ENCODE data around the gene STYXL1.

Gene STYXL1

DNA sequence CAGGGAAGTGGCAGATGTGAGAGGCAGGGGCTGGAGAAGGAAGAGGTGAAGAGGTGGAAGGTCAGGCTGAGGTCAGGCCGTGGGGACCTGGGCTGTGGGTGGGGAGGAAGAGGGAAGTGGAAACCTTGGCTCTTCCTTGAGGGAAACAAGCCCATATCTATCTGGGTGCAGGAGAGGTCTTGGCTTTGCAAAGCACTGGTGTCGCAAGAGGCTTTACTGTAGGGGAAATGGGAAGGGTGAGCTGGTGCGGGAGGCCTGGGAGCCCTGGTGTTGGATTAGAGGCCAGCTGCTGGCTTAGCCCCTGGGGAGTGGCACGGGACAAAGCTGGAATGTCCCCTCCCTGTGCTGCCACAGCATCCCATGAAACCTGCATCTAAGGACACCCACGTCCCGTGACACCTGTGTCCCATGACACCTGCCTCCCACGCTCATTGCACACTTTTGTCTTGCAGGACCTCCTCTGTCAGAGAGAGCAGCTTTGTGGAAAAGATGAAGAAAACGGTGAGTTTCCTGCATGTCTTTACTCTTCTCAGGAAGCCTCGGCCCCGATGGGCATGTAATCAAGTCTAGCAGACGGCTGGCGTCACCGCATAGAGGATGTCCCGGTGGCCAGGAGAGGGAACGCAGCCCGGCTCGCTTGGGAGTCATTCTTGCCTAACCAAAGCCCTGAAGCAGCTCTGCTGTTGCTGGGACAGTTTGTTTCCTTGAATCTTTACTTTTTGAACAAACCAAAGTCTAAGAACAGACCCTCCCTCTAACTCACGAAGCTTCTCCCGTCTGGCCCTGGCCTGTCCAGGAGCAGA lies 75.6 kb downstream of the STYXL1 start:
- DNase-seq = peak; percentile 23

DNA sequence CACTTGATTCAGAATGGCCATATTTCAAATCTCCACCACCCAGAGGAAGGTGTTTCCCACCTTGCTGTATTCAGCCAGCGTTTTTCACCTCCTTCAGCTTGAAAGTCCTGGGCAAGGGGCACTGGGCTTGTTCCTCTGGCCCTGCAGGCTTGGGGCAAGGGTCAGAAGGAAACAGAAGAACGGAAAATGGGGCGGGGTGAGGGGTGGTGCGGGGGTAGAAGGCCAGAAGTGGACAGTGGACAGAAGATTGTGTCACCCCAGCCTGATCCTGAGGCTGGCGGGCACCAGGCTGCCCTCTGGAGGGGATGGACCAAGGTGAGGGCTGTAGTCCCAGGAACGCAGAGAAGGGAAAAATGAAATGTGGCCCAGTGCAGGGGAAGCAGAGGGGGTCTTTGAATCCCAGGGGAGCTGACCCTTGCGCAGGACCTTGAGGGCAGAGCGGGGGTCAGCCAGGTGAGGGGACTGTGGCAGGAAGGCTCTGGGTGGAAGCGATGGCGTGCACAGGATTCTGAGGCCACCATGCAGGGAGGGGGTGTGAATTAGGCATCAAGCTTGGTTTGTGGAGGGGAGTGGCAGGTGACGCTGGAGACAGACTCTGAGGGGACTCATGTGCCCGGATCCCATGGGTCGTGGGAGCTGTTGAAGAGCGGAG lies 76.4 kb downstream of the STYXL1 start:
- no peak for DNase-seq

DNA sequence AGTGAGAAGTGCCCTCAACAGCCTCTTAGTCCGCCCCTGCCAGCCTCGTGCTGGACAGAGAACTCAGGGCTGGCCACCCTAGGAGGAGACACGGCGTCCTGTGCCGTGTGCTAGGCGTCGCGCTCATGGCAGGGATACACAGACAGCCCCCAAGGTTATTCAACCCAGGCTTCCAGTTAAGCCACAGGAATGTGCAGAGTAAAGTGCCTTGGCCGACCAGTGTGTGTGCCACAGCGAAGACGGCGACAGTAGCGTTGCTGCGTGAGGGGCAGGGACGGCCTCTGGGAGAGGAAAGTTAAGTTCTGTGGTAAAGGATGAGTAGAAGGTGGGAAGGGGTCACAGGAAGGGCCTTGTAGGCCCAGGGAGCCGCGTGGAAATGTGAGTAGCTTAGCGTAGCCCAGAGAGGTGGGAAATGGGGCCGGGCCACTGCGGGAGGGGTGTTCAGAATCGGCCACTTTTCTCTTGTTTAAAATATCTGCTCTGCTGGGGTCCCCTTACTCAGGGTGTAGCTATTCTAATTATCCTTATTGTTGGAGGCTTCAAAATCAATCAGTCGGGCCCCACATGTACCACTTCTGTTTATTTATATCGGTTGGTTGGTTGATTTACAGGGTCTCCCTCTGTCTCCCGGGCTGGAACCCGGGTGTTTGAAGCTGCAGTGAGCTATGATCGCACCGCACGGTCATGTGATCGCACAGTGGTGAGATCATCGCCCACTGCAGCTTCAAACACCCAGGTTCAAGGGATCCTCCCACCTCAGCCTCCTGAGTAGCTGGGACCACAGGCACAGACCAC lies 77.9 kb downstream of the STYXL1 start:
- no peak for DNase-seq

DNA sequence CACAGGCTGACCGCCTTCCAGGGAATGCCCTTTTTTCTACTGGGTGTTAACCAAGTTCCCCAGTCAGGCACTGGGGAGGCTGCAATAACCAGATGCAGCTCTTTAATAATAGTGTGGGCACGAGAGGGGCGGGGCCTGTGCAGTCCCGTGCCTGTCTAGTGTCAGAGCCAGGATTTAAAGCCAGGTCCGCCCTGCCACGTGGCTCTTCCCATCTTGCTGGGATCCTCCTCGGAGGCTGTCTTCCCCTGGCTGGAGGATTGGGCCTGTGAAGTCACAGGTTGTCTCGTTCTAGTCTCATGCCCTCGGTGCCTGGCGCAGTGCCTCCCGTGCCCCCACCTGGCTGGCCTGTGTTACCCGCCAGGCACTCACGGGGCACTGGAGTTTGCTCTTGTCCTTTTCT lies 78.6 kb downstream of the STYXL1 start:
- no peak for DNase-seq

DNA sequence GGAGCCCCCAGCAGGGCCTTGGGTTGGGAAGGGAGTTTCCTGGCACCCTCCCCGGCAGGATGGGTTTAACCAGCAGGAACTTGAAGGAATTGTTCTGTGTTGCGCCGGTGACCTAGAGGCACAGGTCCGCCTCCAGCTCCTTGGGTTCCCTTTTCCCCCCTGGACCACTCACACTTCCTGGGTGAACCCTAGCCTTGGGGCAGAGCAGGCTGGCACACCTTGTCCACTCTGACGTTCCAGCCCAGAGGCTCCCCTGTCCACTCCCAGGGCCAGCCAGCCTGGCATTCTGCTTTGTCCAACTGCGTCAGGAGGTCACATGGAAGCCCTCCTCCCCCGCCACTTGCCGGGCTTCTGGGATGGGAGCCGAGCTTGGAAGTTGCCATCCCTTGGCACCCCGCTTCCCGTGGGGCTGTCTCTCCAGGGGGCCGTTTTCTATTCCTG lies 79.2 kb downstream of the STYXL1 start:
- no peak for DNase-seq

DNA sequence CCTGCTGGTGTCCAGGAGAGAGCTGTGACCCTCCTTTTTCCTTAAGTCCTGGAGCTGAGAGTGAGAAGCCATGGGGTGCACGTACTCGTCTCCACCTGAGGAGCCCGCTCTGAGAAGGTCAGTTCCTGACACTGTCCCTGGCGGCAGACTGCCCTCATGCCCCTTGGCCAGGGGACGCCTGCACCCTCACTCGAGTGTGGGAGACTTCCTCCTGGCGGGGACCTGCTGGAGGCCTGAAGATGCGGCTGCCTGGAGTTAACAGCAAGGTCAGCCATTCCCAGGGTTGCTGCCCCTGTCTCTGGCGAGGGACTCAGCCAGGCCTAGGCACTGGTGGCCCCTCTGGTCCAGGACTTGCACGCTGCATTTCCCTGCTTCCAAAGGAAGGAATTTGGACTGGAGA lies 79.8 kb downstream of the STYXL1 start:
- DNase-seq = no peak

DNA sequence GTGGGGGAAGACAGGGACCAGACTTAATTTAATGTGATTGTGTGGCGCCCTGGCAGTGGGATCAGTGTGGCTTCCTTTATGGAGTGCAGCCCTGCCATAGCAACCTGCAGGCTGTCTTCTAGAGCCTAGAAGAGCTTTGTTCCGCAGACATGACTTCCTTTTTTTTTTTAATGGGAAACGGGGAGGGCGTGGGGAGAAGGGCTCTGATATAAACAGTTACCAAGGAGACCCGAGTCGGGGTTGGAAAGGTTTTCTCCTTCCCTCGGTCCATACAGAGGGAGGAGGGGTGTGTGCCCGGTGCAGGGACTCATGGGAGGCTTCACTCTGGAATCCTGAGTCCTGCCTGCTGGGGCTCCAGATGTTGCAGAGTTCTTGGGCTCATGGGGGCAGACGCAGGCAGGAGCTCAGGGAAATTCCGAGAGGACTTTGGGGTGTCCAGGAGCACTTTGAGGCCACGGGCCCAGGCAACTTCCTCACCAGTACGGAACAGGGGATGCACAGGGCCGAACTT lies 80.3 kb downstream of the STYXL1 start:
- no peak for DNase-seq

DNA sequence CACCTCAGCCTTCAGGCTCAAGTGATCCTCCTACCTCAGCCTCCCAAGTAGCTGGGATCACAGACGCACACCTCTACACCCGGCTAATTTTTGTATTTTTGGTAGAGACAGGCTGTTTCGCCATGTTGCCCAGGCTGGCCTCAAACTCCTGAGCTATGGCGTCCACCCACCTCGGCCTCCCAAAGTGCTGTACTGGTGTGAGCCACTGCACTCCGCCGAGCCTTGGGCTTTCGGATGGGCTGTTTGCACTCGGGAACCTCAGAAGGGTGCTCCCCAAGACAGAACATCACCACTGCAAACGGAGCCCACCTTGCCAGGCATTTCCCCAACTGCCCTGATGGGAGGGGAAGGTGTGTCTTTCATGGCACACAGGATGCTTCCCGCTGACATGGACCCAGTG lies 80.7 kb downstream of the STYXL1 start:
- DNase-seq = no peak

DNA sequence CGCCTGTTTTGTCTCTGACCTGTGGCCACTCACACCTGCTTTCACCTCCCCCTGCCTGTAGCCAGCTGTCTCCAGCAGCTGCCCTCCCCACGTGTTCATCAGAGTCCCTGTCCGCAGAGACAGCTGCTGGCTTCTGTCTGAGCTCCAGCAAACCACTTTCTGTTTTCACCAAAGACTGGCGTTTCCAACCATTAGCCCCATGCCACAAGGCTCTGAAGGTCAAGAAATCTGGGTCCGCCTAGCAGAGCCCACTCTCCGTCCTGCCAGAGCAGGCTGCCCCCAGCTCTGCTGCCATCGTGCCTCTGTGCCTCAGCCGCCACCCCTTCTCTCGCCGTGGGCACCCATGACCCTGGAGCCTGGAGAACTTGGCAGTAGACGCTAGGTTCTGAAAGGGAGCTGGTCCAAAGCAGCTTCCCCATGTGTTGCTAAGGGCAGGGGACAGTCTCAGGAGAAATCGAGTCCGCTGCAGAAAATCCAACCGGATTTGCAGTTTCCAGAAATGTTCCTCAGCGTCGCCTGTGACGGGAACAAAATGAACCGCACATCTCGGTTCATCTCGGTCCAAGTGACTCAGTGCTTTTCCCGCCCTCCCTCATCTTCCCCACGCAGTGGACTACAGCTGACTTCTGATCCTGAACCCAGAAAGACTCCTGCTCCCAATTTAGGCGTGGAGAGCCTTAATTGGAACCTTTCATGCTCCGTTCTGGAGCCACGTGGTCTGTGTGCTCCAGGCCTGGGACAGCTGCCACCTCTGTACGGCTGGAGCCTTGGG lies 81.4 kb downstream of the STYXL1 start:
- no peak for DNase-seq

DNA sequence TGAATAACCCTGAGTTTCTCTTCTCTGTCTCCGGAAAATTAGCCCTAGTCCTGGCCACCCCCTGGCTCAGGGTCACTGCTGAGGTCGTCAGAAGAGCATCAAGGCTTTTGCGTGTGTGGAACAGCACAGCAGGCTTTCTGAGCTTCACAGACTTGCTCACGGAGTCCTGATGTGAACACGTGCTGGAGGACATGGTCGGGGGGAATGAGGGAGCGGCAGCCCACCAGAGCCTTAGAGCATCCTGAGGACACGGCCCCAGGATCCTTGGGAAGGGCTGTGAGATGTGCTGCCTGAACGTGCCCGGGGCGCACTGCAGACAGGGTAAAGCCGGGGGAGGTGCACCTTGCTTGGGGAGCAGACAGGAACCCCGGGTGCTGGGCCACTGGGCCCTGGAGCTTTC lies 82.2 kb downstream of the STYXL1 start:
- no peak for DNase-seq

DNA sequence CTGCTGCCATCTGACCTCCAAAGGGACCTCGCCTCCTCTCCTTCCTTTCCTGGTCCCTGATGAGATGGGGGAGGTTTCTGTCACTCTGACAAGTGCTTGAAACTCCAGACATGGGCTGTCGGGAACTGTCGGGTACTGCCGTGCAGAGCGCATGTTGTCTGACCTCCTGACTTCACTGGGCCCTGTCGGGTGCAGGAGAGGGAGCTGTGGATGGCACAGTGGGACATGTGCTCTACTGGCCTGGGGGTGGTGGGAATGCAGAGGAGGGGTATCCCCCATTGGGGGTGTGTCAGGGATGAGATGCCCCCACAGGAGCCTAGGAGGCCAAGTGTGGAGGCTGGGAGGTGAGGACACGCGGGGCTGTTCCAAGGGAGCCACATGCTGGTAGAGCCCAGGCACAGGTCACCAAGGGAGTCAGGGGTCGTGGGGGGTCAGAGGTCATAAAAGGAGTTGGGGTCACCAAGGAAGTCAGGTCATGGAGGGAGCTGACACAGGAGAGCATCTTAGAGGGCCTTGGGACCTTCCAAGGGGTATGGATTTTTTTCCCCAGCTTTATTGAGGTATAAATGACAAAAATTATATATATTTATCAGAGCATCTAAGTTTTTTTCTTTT lies 84.3 kb downstream of the STYXL1 start:
- no peak for DNase-seq

DNA sequence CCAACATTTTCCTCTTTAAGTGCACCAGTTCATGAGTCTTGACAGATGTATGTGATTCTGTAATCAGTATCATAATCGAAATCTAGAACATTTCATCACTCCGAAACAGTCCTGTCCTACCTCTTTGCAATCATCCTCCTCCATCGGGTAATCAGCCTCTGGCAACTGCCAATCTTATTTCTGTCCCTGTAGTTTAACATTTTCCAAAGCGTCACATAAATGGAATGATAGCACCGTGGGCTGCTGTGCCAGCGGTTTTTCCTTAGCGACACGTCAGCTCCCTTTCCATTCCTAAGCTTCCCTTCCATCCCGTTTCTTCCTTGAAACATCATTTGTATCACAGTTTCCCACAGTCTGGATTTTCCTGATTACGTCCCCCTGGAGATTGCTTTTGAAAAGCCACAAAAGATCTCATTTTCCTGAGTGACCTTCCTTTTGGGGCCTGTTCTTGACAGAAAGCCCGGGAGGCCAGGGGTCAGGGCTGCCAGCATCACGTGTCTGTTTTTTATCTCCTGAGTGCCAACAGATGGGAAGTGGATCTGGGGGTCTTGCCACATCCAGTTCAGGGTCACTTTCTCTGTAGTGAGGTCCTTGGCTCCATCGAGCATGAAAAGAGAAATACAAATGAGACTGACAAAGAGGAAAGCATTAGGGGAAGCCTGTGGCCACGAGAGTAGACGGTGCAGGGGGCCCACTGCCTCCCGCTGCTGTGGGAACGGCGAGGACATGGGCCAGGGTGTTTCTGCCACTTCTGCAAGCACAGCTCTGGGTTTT lies 85.0 kb downstream of the STYXL1 start:
- no peak for DNase-seq

DNA sequence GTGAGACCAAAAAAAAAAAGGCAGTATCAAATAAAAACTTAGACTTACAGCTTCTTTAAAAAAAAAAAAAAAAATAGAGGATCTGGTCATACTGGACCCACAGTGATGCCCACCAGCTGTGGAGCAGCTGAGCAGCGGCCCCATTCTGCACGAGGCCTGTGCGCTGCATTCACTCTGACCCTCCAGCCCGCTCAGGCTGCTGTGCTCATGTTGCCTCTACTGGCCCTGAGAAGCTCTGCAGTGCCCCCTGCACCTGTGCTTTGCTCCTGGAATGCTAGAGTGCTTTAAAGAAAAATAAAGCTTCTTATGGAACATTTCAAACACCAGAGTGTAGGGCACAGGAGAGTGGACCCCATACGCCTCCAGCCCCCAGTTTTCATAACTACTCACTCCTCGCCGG lies 86.6 kb downstream of the STYXL1 start:
- no peak for DNase-seq

DNA sequence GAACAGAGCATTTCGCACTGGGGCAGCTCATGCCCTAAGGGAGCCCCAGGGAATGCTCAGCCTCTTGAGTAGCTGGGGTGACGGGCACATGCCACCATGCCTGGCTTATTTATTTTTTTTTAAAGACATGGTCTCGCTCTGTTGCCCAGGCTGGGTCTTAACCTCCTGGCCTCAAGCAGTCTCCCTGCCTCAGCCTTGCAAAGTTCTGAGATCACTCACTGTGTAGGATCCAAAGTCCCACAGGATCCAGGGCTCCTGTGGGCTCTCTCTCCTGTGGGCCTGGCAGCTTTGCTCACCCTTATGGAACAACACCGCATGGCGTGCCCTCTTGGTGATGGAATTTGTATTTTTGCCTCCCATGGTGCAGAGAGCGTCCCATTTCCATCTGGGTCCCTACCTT lies 87.4 kb downstream of the STYXL1 start:
- DNase-seq = no peak

DNA sequence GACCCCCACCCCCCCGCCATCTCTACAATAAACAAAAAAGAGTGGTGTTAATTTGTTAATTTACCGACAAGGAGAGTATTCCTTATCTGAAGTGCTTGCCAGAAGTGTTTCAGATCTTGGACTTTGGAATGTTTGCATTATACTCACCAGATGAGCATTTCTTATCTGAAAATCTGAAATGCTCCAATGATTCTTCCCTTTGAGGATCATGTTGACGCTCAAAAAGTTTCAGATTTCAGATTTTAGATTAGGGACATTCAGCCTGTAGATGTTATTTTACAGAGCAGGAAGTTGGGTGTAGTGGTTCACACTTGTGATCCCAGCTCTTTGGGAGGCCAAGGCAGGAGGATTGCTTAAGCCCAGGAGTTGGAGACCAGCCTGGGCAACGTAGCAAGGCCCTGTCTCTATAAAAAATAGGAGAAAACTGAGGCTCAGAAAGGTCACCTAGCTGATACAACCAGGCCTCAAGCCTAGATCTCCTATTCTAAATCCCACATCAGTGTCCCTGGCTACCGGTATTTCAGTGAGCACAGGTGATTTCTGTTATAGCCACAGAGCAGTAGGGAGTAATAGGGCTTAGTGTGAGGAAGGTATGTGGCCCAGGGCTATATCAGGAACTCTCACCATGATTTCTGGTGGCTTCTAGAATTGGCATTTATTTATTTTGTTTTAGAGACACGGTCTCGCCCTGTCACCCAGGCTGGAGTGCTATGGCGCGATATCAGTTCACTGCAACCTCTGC lies 88.8 kb downstream of the STYXL1 start:
- no peak for DNase-seq

DNA sequence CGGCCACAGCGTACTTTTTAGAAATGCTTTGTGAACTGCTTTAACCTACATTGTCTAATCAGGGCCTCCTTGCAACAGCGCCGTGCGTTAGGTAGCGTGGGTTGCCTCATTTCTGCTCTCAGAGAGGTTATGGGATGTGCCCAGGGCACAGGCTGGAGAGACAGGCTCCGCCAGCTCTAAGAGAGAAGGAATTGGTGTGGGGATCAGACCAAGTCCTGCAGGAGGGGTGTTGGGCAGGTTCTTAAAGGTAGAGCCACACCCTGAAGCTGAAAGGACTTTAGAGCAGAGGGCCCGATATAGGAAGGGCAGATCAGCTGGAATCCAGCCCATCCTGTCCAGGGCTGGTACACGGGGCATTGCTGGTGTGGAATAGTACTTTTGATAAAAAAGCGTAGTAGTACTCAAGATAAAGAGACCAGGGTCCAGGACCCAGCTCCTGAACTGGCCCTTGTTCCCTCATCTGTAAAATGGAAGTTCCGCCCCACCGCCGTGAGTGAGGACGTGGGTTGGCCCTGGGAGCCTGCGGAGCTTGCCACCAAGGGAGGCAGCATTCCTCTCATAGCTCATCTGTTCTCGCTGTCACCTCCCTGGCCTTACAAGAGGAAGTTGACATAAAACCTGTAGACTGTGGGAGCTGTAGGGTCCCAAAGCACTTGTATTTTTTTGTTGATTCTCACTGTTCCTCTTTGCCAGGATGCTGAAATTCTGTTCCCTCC lies 90.6 kb downstream of the STYXL1 start:
- DNase-seq = no peak

DNA sequence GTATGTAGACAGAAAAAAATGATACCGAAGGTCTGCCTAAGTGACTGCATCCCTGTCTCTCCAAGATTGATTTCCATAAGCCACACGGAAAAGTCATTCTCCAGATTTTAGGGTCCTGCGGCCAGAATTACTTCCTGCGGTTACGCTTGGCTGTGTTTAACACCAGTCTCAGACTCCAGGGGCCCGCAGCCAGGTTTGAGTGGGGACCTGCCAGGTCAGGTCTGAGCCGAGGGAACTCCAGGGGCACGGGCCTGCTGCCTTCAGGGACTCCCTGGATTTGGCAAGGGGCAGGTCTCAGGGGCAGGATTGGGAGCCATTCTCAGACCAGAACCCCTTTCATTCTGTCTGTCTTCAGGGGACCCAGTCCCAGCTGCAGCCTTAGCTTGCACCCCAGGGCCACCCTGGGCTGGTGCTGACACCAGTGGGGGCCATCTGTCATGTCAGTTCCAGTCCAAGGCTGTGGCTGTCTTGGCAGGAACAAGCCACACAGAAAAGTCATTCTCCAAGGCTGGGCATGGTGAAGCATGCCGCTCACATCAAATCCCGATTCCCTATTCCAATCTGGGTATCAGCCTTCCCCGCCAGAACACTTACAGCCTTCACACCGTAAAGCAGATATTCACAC lies 92.4 kb downstream of the STYXL1 start:
- no peak for DNase-seq

DNA sequence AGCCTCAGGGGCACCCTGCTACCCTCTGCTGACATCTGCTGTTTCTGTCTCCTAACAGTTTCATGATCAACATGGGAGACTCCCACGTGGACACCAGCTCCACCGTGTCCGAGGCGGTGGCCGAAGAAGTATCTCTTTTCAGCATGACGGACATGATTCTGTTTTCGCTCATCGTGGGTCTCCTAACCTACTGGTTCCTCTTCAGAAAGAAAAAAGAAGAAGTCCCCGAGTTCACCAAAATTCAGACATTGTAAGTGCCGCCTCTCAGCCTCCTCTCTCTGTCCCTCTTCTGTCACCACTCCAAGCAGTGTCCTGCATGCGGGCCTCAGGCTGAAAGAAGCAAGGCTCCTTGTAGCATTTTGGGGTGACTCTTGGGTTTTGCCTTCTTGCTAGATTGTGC lies 93.9 kb downstream of the STYXL1 start:
- no peak for DNase-seq

DNA sequence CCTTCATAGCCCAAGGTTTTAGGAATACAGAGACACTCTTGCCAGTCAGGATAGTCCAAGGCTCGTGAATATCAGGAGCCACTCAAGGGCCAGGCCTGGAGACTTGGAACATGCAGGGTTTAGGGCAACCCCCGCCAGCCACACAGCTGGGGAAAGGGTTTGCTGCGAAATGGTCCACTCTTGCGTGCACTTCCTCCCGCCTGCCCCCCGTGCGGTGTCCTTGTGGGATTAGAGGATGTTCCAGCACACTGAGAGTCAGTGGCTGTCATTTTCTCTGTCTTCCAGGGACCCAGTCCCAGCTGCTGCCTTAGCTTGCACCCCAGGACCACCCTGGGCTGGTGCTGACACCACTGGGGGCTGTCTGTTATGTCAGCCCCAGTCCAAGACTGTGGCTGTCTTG lies 94.4 kb downstream of the STYXL1 start:
- no peak for DNase-seq

DNA sequence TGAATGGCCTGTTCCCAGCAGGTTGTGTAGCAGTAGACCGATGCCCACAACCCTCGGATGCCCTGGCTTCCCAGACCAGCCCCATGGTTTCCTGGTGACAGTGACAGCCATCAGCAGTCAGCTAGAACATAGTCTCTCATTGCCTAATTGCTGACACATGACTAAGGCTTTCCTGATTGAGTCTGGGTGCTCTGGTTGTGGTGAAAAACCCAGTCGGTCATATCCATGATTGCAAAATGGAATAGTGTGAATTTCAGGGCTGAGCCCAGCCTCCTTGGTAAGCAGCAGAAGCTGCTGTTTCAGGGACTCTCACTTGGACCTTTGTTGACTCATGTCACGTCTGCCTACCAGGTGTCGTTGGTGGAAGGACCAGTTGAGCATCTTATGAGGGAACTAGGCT lies 96.3 kb downstream of the STYXL1 start:
- peak; percentile 64 for DNase-seq
